ENCODE results near the gene RFESD.

The RFESD gene

DNA sequence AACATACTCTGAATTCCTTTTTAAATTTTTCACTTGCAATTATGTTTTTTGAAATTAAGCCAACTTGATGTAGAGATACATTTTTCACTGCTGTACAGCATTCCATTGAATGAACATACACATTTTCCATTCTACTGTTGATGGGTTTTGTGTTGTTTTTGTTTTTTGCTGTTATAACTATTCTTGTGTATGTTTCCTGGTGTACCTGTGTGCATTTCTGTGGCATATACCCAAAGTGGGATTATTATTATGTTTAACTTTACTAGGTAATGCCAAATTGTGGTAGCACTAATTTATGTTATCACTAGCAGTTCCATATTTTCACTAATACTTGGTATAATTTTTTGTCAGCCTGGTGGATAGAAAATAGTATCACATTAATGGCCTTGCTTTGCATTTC is 2.7 kb downstream of the RFESD start:
- no peak for DNase-seq (ENCODE audit: low read depth)
- no peak overlapping the region for H3K4me3 ChIP-seq (ENCODE audit: low read depth, low read length)
- TF ChIP-seq, protein P1, sequence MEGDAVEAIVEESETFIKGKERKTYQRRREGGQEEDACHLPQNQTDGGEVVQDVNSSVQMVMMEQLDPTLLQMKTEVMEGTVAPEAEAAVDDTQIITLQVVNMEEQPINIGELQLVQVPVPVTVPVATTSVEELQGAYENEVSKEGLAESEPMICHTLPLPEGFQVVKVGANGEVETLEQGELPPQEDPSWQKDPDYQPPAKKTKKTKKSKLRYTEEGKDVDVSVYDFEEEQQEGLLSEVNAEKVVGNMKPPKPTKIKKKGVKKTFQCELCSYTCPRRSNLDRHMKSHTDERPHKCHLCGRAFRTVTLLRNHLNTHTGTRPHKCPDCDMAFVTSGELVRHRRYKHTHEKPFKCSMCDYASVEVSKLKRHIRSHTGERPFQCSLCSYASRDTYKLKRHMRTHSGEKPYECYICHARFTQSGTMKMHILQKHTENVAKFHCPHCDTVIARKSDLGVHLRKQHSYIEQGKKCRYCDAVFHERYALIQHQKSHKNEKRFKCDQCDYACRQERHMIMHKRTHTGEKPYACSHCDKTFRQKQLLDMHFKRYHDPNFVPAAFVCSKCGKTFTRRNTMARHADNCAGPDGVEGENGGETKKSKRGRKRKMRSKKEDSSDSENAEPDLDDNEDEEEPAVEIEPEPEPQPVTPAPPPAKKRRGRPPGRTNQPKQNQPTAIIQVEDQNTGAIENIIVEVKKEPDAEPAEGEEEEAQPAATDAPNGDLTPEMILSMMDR (IDR thresholded peaks at IDR 0.05; ENCODE audit: insufficient read depth, low read depth, low read length, missing control alignments), result no peak

DNA sequence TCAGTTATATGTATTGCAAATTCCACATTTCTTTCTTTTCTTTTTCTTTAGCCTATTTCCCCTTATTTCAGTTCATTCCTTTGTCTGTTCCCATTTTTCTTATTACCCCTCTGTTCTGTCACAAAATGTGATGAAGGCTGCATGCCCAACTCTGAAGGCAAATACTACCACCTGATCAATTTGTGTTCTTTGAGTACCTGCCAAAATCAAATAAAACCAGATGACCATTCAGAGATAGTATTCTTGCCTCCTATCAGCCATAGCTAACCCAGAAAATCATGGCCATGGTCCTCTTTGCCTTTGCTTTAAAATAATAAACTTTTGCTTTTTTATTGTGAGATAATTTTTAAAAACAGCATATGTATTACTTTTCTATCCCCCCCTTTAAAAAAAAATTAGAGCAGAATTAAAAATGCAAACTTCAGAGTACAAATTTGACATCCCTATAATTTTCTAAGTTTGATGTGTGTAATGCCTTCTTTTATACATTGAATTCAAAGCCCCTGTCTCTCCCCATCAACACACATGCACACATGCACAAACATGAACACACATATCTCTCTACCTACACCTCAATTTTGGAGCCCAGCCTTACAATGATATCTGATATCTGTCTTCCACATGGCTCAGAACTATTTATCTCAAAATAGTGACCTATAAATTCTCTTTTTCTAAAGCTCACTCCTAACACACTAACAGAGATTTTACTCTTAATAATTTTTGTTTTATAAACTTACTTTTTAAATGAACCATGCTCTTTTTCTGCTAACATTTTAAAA is 3.5 kb downstream of the RFESD start:
- DNase-seq (ENCODE audit: low read depth), result no peak
- TF ChIP-seq, protein P1 (IDR thresholded peaks at IDR 0.05; ENCODE audit: insufficient read depth, low read depth, low read length, missing control alignments), result no peak
- H3K4me3 ChIP-seq (ENCODE audit: low read depth, low read length), result no peak overlapping the region

DNA sequence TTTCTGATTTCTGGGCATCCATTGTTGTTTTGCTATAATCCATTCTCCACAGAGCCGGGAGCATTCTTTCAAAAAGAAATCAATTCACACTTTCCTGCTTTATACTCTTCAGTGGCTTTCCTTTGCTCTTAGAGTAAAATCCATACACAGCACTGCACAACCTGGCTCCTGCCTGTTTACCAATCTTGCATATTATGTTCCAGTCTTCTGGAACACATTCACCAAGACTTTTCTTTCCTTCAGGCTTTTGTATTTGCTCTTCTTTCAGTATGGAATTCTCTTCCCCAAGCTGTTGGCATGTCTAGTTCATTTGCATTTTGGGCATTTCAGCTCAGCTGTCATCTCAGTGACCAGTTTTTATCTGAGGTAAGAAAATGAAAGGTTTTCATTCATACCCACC is 6.3 kb downstream of the RFESD start:
- no peak overlapping the region for H3K4me3 ChIP-seq (ENCODE audit: low read depth, low read length)
- TF ChIP-seq, protein P1 (IDR thresholded peaks at IDR 0.05; ENCODE audit: insufficient read depth, low read depth, low read length, missing control alignments), result no peak
- no peak for DNase-seq (ENCODE audit: low read depth)

DNA sequence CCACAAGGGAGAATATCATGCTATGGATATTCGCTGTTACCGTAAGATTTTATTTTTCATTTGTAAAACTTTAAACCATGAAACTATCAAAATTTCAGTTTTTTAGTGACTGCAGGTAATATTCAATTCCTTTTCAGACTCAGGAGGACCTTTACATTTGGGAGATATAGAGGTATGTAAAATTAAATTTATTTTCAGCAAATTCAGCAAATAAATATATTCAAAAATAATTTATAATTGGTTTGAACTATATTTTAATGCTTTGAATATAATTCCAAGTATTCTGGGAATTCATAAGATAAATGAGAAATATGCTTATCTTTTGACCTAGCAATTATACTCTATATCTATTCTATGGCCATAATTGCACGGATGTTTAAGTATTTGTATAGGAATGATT is 7.6 kb downstream of the RFESD start:
- no peak for DNase-seq (ENCODE audit: low read depth)
- TF ChIP-seq, protein P1 (IDR thresholded peaks at IDR 0.05; ENCODE audit: insufficient read depth, low read depth, low read length, missing control alignments), result no peak
- no peak overlapping the region for H3K4me3 ChIP-seq (ENCODE audit: low read depth, low read length)

DNA sequence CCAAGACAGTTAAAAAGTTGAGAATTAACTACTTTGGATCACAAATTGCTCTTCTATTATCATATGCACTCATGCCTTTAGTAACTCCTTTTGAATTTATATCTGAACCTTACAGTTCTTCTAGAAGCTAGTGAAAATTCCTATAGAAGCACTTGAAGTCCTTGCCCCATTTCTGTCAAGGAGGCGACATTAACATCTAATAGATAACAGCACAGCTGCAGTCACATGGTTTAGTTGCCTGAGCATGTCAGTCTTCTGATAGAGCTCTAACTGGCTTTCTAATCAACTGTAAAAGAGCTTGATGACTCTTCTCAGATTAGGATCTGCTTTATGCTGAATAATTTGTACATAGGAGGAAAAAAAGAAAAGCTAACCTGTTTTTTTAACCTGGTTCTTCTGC is 9.0 kb downstream of the RFESD start:
- TF ChIP-seq, protein P1 (IDR thresholded peaks at IDR 0.05; ENCODE audit: insufficient read depth, low read depth, low read length, missing control alignments), result no peak
- DNase-seq (ENCODE audit: low read depth), result no peak
- no peak overlapping the region for H3K4me3 ChIP-seq (ENCODE audit: low read depth, low read length)

DNA sequence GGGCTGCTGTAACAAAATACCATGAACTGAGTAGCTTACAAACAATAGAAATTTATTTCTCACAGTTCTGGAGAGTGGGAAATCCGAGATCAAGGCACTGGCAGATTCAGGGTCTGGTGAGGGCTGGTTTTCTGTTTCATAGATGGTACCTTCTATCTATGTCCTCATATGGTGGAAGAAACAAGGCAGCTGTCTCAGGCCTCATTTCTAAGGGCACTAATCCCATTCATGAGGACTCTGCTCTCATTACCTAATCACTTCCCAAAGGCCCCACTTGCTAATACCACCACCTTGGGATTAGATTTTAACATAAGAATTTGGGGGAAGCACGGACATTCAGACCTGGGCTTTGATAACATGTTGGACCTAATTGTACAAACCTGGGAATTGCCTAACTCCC is 13.5 kb downstream of the RFESD start:
- TF ChIP-seq, protein P1 (IDR thresholded peaks at IDR 0.05; ENCODE audit: insufficient read depth, low read depth, low read length, missing control alignments), result no peak
- no peak for DNase-seq (ENCODE audit: low read depth)
- H3K4me3 ChIP-seq (ENCODE audit: low read depth, low read length), result no peak overlapping the region

DNA sequence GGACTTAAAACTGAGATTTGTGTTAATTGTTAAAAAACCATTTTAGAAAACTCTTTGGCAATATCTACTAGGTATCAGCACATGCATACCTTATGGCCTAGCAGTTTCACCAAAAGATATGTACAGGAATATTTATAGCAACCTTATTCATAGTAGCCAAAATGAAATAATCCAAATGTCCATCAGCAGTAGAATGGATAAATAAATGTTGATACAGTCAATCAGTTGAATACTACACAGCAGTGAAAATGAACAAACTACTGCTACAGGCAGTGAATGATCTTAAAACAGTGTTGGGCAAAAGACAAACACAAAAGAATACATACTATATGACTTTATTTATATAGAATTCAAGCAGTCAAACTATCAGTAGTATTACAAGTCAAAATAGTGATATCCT is 16.4 kb downstream of the RFESD start:
- TF ChIP-seq, protein P1 (IDR thresholded peaks at IDR 0.05; ENCODE audit: insufficient read depth, low read depth, low read length, missing control alignments), result no peak
- no peak overlapping the region for H3K4me3 ChIP-seq (ENCODE audit: low read depth, low read length)
- no peak for DNase-seq (ENCODE audit: low read depth)
